Breast epithelium (tissue), 3 donors: ENCODE data around the gene RELL1.

Source experiments
- POLR2A ChIP-seq: fragments of 450-650 bp; IDR thresholded peaks from one replicate; pipeline ENCODE4 v1.6.1; 2016; ENCODE audit warnings: antibody characterized with exemption, mild to moderate bottlenecking, moderate library complexity
- POLR2AphosphoS5 ChIP-seq, 3 donors: sonication (generic); formaldehyde crosslinking; IDR thresholded peaks; one replicate each; pipeline ENCODE4 v1.6.1; 2017; ENCODE audit warnings: antibody characterized with exemption in 3 of 3
- TF ChIP-seq, protein P1 (sequence below), 3 donors: fragments of 450-650 bp; IDR thresholded peaks; one replicate each; pipeline ENCODE4 v1.5.1; 2016 to 2017; ENCODE audit warnings: antibody characterized with exemption in 3 of 3, mild to moderate bottlenecking in 3 of 3, moderate library complexity in 3 of 3

DNA sequence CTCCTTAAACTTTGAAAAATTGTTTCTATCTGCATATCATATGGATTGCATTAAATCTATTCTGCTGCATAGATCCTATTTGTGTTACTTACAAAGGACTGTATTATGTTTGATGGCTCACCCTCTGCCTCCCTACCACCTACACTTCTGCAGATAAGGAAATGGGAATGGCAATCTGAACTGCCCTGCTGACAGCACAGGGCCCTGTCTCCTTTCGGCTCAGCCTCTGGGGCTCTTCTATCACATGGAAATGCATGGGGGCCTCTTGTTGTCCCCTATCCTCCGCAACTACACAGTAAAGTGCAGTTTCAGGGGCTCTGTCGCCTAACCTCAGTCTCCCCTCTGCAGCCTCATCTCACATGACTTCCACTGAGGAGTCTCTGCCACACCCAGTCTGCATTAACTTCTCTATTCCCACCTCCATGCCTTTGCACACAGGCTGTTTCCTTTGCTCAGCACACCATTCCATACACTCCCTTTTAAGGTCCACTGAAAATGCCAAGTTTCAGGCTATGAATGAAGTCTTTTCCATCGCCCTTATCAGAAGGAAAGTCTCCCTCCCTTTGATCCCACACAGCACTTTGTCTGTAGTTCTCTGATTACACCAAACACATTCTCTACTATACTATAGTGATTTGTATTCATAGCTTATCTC is 12.5 kb downstream of the RELL1 start:
- TF ChIP-seq, protein P1, sequence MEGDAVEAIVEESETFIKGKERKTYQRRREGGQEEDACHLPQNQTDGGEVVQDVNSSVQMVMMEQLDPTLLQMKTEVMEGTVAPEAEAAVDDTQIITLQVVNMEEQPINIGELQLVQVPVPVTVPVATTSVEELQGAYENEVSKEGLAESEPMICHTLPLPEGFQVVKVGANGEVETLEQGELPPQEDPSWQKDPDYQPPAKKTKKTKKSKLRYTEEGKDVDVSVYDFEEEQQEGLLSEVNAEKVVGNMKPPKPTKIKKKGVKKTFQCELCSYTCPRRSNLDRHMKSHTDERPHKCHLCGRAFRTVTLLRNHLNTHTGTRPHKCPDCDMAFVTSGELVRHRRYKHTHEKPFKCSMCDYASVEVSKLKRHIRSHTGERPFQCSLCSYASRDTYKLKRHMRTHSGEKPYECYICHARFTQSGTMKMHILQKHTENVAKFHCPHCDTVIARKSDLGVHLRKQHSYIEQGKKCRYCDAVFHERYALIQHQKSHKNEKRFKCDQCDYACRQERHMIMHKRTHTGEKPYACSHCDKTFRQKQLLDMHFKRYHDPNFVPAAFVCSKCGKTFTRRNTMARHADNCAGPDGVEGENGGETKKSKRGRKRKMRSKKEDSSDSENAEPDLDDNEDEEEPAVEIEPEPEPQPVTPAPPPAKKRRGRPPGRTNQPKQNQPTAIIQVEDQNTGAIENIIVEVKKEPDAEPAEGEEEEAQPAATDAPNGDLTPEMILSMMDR (IDR thresholded peaks at IDR 0.05) = no peak
- no peak for TF ChIP-seq POLR2A
- TF ChIP-seq POLR2AphosphoS5 (IDR thresholded peaks at IDR 0.05) = no peak
